Spleen (tissue), 11 donors: Measurements from ENCODE around the gene B3GAT1. TPM values are rescaled to one million over a fixed set of nuclear protein-coding genes. Genes with fewer than 3 reads are reported as not detected.

Experiments used
- DNase-seq: peaks from one replicate; pipeline ENCODE4 v3.0.0-alpha.2; 2020
- H3K27ac ChIP-seq, 8 donors: fragments of 200-600 bp; sonication (generic) in 7 of 8; 1 replicate in 4 of 8; 2 replicates in 4 of 8; pipeline versions ENCODE4 v1.5.0 to v1.8.0; 2016 to 2021; ENCODE audit warnings: inconsistent platforms in 4 of 8, mild to moderate bottlenecking in 4 of 8, moderate library complexity in 1 of 8
- H3K27me3 ChIP-seq, 7 donors: fragments of 200-600 bp; sonication (generic) in 6 of 7; replicated peaks in 1 of 7; 1 replicate in 4 of 7; 2 replicates in 3 of 7; pipeline versions ENCODE4 v1.5.0 to v1.8.0; 2016 to 2021; ENCODE audit warnings: inconsistent platforms in 3 of 7, mild to moderate bottlenecking in 1 of 7
- H3K36me3 ChIP-seq, 6 donors: fragments of 200-600 bp; sonication (generic) in 5 of 6; 1 replicate in 4 of 6; 2 replicates in 2 of 6; pipeline versions ENCODE4 v1.5.0 to v1.8.0; 2016 to 2021; ENCODE audit warnings: inconsistent platforms in 2 of 6
- H3K4me1 ChIP-seq, 6 donors: fragments of 200-600 bp; sonication (generic) in 5 of 6; 1 replicate in 3 of 6; 2 replicates in 3 of 6; pipeline versions ENCODE4 v1.5.0 to v1.8.0; 2016 to 2021; ENCODE audit warnings: inconsistent platforms in 3 of 6
- H3K4me3 ChIP-seq, 8 donors: fragments of 200-600 bp; sonication (generic) in 7 of 8; 1 replicate in 4 of 8; 2 replicates in 4 of 8; pipeline versions ENCODE4 v1.5.0 to v1.8.0; 2016 to 2021; ENCODE audit warnings: inconsistent platforms in 4 of 8, mild to moderate bottlenecking in 4 of 8, moderate library complexity in 2 of 8
- H3K9me3 ChIP-seq, 8 donors: fragments of 200-600 bp; sonication (generic) in 7 of 8; 1 replicate in 4 of 8; 2 replicates in 4 of 8; pipeline versions ENCODE4 v1.5.0 to v1.8.0; 2016 to 2021; ENCODE audit warnings: inconsistent platforms in 4 of 8
- POLR2A ChIP-seq, 3 donors: fragments of 450-650 bp; IDR thresholded peaks; one replicate each; pipeline ENCODE4 v1.5.1; 2017; ENCODE audit warnings: antibody characterized with exemption in 3 of 3, mild to moderate bottlenecking in 1 of 3
- POLR2AphosphoS5 ChIP-seq, 3 donors: sonication (generic); formaldehyde crosslinking; IDR thresholded peaks; one replicate each; pipeline ENCODE4 v1.5.1; 2017; ENCODE audit warnings: antibody characterized with exemption in 3 of 3
- WGBS, 5 donors: extraction: QIAGEN DNeasy Blood & Tissue Kit in 3 of 5; methylation state at CpG; one replicate each; pipeline versions ENCODE4 v1.1.5 to v1.1.7; 2013 to 2018; 5-methylcytosine and 5-hydroxymethylcytosine counted together
- intact Hi-C: fragments of 100-400 bp; cut with DNase I; formaldehyde crosslinking; loops from one replicate; pipeline ENCODE4 v1.15.0; 2023; ENCODE audit warnings: low total_unique reads
- polyA plus RNA-seq, 3 donors: library from polyadenylated mRNA; stranded (reverse); fragments of 200-250 nt; gene quantifications; one replicate each; pipeline ENCODE4 v1.2.1, GENCODE V29; 2013
- total RNA-seq, 7 donors: library from RNA; depleted of rRNA in 3 of 7; stranded (reverse); fragments of >200 nt in 3 of 7; fragmentation: NEBNext Ultra II Directional in 4 of 7; extraction: Animal tissue kit (Norgen Biotek cat#: 25700) in 4 of 7; gene quantifications; one replicate each; pipeline versions ENCODE4 v1.1.0 to v1.2.1, GENCODE V29; 2016 to 2021
- TF ChIP-seq, protein P1 (sequence below), 11 experiments: fragments of 200-600 bp in 7 of 11; fragments of 450-650 bp in 4 of 11; sonication (generic) in 4 of 11; IDR thresholded peaks in 8 of 11; conservative IDR thresholded peaks in 3 of 11; 1 replicate in 7 of 11; 2 replicates in 4 of 11; pipeline versions ENCODE4 v1.4.0 to v1.8.0; 2016 to 2021; ENCODE audit warnings: antibody characterized with exemption in 11 of 11, inconsistent platforms in 4 of 11, mild to moderate bottlenecking in 1 of 11
- donor health status: healthy with polysubstance abuse.
- donor health status: DM: no; HTN: no; CAD: no; lungs with moderate emphysema.
- donor health status: DM: no; HTN: no; CAD: no.
- donor health status: Bipolar disorder and iron deficiency.
- donor health status: healthy.
- donor health status: DM: no; HTN: no; CAD: no.
- donor health status: DM: yes; HTN: yes; CAD: no.

B3GAT1 gene
- total and polyA plus RNA-seq, 10 donors = 0.43 to 4.0 (median 1.6) TPM

DNA sequence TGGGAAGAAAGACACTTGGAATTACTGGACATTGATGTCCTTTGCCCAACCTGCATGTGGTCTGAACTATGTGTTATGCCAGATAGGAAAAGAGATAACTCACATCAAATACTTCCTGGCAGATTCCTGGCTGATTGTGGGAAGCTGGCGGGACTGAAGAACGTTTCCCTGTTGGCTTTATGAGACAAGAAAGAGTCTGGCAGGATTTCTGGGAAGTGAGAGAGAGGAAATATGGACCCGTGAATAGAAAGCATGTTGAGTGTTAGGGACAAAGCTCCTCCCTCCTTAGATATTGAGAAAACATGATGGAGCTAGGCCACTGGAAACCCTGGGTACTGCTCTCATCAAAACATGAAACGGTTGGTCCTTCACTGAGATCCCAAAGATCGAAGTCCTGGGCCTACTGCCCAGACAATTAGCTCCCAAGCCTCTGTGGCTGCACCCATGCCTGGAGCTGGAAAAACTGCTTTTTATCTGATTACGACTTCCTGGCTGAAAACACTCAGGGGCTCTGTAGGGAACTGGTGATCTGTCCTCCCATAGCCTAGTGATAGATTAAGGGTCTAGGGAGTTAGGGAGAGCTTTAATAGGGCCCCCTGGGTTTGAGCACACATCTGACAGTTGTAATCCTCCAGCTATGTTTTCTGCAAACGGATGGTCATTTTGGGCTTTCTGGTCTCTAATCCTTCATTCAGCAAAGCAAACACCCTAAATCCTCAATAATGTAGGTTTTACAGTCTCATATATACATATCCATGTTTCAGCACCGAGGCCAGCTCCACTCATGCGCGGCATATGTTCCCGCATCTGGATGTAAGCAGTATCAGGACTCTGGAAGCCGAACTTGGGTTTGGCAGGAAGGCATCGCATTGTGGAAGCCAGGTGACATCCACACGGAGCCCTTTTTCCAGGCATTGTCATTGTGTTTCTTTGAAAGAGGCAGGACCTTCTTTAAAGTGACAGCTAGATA is 6.1 kb upstream of the B3GAT1 start:
- Histone ChIP-seq H3K9me3 (no peaks in the 10 kb centered on the region), H3K36me3 (no peaks in the 10 kb centered on the region), H3K4me3 (no peak overlapping the region), H3K27ac (no peak overlapping the region), H3K27me3 (peaks cover 0 to 44% (median 7%) of the 10 kb centered on the region in 7 donors), H3K4me1 (peaks cover 0 to 14% (median 3%) of the 10 kb centered on the region in 6 donors)
- intact Hi-C loops = no loop called here
- WGBS, 5 donors = 60 to 68% (median 67%) methylated on average over 14 of the region's 14 CpGs
- DNase-seq = peak; percentile 43
- TF ChIP-seq, protein P1, sequence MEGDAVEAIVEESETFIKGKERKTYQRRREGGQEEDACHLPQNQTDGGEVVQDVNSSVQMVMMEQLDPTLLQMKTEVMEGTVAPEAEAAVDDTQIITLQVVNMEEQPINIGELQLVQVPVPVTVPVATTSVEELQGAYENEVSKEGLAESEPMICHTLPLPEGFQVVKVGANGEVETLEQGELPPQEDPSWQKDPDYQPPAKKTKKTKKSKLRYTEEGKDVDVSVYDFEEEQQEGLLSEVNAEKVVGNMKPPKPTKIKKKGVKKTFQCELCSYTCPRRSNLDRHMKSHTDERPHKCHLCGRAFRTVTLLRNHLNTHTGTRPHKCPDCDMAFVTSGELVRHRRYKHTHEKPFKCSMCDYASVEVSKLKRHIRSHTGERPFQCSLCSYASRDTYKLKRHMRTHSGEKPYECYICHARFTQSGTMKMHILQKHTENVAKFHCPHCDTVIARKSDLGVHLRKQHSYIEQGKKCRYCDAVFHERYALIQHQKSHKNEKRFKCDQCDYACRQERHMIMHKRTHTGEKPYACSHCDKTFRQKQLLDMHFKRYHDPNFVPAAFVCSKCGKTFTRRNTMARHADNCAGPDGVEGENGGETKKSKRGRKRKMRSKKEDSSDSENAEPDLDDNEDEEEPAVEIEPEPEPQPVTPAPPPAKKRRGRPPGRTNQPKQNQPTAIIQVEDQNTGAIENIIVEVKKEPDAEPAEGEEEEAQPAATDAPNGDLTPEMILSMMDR (IDR thresholded peaks at IDR 0.05 in 8 of 11, conservative IDR thresholded peaks at IDR 0.05 in 3 of 11) = no peak
- TF ChIP-seq POLR2A (IDR thresholded peaks at IDR 0.05) (no peak), POLR2AphosphoS5 (IDR thresholded peaks at IDR 0.05) (no peak)

DNA sequence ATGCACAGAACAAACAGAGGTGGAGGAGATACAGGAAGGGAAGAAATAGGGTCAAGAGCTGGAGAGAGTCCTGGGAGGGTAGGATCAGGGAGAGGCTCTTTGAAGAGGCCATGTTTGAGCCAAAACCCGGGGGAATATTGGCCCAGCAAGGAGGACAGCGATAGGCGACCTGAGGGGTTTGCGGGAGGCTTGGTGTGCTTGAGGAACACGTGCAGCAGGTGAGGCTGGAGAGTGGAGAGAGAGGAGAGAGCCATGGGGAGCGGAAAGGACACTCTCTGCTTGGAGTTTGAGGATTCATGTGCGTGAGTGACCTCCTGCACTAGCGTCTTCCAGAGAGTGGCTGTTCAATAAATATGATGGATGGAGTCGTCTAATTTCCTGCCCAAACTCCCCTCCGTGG is 4.7 kb upstream of the B3GAT1 start:
- TF ChIP-seq, protein P1 (IDR thresholded peaks at IDR 0.05 in 8 of 11, conservative IDR thresholded peaks at IDR 0.05 in 3 of 11) = no peak
- TF ChIP-seq POLR2AphosphoS5 (IDR thresholded peaks at IDR 0.05) (no peak), POLR2A (IDR thresholded peaks at IDR 0.05) (no peak)
- WGBS, 5 donors = 67 to 77% (median 73%) methylated on average over 10 of the region's 10 CpGs
- H3K4me1 ChIP-seq = peaks cover 0 to 24% (median 13%) of the 10 kb centered on the region in 6 donors
- H3K27me3 ChIP-seq = peaks cover 0 to 57% (median 17%) of the 10 kb centered on the region in 7 donors
- H3K36me3 ChIP-seq = no peaks in the 10 kb centered on the region
- H3K27ac ChIP-seq = no peak overlapping the region
- no peaks in the 10 kb centered on the region for H3K9me3 ChIP-seq
- peak; percentile 45 for DNase-seq
- H3K4me3 ChIP-seq = no peak overlapping the region
- intact Hi-C loops = no loop called here

DNA sequence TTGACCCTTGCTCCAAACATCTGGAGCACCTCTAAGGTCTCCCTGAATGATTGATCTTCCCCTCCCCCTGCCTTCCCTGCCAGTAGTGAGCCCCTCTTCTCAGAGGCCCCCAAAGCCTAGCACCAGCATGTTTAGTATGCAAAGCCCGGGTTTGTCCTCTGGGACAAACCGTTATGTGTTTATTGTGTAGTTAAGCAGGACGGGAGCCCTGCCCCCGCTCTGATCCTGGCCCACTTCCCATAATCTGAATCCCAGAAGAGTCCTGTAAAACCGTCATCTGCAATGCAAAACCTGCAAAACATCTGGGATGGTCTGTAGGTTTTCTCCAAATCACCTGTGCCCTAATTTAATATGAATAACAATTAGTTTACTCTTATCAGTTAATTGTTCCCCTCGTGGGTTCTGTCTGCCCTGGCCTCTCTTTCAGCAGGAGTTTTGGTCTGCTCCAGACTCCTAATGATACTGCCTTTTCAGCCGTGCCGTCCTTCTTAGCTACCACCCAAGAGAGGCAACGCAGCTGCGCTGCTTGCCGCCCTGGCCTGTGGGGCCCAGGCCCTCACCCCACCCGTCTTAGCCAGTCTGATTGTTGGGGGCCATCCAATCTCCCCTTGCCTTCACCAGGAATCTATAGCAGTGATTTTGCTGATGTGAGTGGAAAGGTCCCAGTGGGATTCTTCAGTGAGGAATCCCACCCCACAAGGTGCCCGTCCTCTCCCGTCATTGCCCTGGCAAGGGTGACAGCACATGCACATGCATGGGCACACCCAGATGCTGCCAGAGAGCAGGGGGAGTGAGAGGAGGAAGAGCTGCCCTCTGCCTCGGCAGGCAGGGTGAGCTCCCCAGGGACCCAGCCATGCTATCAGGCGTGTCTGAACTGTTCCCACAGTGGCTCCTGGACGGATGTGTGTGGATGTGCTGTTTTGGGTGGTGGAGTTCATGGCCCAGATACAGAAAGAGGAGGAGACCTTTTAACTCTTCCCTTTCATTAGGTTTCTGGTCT is 3.0 kb upstream of the B3GAT1 start:
- peaks cover 5 to 37% (median 24%) of the 10 kb centered on the region in 6 donors for H3K4me1 ChIP-seq
- no peak overlapping the region for H3K27ac ChIP-seq
- H3K36me3 ChIP-seq = no peaks in the 10 kb centered on the region
- 29 to 42% (median 36%) methylated on average over 15 to 17 of the region's 17 CpGs for WGBS, 5 donors
- no peaks in the 10 kb centered on the region for H3K9me3 ChIP-seq
- TF ChIP-seq POLR2A (IDR thresholded peaks at IDR 0.05) = no peak
- TF ChIP-seq, protein P1 (IDR thresholded peaks at IDR 0.05 in 8 of 11, conservative IDR thresholded peaks at IDR 0.05 in 3 of 11) = no peak
- peak in 1 of 3 donors; percentile 18 for TF ChIP-seq POLR2AphosphoS5 (IDR thresholded peaks at IDR 0.05)
- peaks cover 0 to 73% (median 32%) of the 10 kb centered on the region in 7 donors for H3K27me3 ChIP-seq
- intact Hi-C loops = no loop called here
- peak; percentile 76 for DNase-seq
- no peak overlapping the region for H3K4me3 ChIP-seq
